22Rv1 (cell line): Measurements from ENCODE around the gene ANK2.

Experiments
- H3K27ac ChIP-seq: fragments of 450-650 bp; 2 replicates; pipeline ENCODE4 v1.5.1; 2017
- CTCF ChIP-seq: fragments of 450-650 bp; IDR thresholded peaks from 2 replicates; pipeline ENCODE4 v1.5.1; 2017; ENCODE audit warnings: mild to moderate bottlenecking
- ZFX ChIP-seq: fragments of 450-650 bp; IDR thresholded peaks from 2 replicates; pipeline ENCODE4 v1.6.1; 2017; ENCODE audit warnings: antibody characterized with exemption, borderline replicate concordance

Gene ANK2

GRCh38 chr4:113410686-113411085, 361.2 kb downstream of the ANK2 start:
- H3K27ac ChIP-seq, result no peak overlapping the region
- TF ChIP-seq ZFX (no peak), CTCF (no peak)

GRCh38 chr4:113411496-113411938, 362.1 kb downstream of the ANK2 start:
- no peak overlapping the region for H3K27ac ChIP-seq
- TF ChIP-seq CTCF (no peak), ZFX (no peak)

GRCh38 chr4:113419631-113420030, 370.2 kb downstream of the ANK2 start:
- H3K27ac ChIP-seq, result no peak overlapping the region
- TF ChIP-seq ZFX (no peak), CTCF (no peak)

GRCh38 chr4:113420938-113421337, 371.5 kb downstream of the ANK2 start:
- TF ChIP-seq ZFX (no peak), CTCF (no peak)
- no peak overlapping the region for H3K27ac ChIP-seq

- no peak for TF ChIP-seq ZFX
- no peak for TF ChIP-seq CTCF
- no peak overlapping the region for H3K27ac ChIP-seq
These were observed 374.2 kb downstream of the ANK2 start for GRCh38 chr4:113423631-113424030.

- no peak overlapping the region for H3K27ac ChIP-seq
- no peak for TF ChIP-seq CTCF
- no peak for TF ChIP-seq ZFX
These were observed 383.7 kb downstream of the ANK2 start for GRCh38 chr4:113433116-113433515.
